Stimulated activated CD8-positive, alpha-beta memory T cell treated with anti-CD3 and anti-CD28 coated beads, Interleukin-7, amount 100 ng/mL, for 48 hours (primary cell): Measurements from ENCODE around the gene CAPN8.
A peak's percentile ranks its signal among the peaks of the same experiment; 100 is the strongest.

Experiments
- DNase-seq, 2 donors: peaks; one replicate each; pipeline ENCODE4 v3.0.0-alpha.2; 2020; ENCODE audit warnings: low read depth in 1 of 2; ENCODE audit errors: extremely low read depth in 1 of 2

CAPN8 gene

DNA sequence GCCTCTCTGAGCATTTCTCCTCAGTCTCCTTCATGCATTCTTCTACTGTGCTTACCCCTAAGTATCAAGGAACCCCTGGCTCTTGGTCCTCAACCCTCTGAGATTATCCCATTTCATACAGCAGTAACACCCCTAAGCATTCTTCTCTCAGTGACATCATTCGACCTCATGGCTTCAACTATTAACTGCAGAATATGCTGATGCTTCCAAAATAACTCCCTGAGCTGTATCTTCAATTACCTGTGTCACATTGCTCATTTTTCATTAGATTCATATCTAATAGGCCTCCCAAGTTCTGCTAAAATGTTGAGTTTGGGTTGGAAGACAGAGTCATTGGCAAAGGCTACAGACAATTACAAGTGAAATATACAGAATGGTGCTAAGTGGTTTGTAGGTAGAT is 7.5 kb downstream of the CAPN8 start:
- DNase-seq: no peak

DNA sequence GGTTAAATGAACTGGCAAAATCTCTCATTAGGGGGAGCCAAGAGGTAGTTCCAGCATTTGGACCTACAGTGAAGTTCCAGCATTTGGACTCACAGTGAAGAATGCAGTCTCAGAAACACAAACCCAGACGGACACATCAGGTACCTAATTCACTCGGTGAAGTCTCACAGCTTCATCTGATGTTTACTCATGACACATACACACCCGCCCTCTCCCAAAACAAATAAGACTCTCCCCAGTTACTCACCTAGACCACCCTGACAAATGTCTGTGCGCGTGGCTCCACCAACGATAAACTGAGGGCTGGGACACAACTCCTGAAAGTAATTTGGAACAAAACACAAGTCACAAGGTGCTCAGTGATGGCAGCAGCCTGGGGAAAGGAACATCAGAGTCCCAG is 11.4 kb downstream of the CAPN8 start:
- no peak for DNase-seq

DNA sequence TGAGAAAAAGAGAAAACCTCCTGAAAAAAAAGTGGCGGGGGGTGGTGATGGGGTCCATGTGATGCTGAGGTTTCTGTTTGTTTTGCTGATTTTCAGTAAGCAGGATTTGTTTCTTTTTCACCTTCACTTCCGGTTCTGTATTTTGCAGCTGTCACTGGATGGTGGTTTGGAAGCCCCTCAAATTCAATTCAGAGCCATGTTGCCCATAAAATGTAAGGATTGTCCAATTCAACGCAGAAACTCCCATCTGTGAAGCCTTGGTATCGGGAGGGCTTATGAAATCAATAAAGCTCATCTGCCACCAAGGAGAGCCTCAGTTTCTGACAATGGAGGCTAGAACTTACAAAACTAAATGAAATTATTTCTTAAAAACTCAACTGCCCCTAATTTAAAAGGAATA is 12.1 kb downstream of the CAPN8 start:
- DNase-seq: no peak

DNA sequence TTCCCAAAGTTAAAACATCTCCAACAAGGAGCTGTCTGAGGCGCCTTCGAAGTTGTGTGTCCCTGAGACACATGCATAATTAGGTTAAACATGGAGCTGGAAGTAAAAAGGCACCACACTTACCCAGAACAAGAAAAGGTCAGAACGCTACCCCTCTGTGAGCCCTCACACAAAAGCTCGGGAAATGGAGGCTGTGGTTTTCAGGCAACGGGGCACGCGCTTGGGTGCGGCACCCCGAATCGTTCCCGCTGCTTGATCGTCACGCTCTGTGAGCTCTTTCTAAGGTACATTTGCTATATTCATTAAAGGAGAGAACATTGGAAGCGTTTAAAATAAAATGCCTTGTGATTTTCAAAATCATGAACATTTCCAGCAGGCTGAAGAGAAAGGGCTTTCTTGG is 12.5 kb downstream of the CAPN8 start:
- no peak for DNase-seq

DNA sequence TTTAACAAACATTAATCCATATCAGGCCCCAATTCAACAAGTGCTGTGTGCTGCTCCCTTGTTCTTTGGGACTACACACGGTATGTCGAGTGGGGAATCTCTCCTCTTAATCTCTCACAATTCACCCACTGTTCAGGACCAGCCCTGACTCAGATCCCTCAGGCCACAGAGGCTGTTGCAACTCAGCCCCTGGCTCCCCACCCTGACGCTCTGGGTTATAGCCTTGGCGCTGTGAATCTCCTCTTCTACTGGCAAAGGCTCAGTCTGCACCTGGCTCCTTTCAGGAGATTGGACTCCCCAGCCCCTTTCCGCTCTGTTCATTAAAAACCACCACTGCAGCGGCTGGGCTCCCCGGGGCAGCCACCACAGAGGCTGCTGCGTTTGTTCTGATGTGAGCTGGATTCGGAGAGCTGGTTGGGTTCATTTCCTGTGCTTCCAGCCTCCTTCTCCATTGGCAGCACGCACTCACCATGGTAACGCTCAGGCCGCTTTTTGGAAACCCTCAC is 13.0 kb downstream of the CAPN8 start:
- DNase-seq: no peak

DNA sequence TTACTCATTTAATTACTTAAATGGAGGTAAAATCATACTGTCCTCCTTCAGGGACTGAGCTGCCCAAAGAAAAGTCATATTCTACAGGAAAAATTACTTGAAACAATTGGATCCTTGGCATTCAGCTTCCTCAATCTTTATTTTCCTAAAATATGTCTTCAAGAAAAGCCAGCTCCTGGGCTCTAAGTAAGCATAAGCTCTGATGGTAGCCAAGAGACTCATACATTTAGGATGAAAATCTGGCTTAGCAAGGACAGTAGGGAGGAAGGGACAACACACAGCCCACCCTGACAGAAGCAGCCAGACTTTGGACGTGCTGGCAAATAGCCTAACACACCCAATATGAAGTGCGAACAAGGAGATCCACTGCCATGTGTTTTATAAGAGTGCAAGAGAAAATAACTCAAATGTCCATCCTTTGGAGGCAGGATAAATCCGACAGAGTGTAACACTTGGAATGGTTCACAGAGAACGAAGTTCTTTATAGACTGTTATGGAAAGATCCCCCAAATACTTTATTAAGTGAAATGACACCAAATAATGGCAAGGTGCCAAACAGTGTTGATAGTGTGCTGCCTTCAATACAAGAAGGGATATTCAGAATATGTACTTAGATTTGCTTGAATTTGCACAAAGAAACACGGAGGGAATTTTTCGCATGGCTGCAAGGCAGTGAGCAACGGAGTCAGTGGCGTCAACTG is 14.1 kb downstream of the CAPN8 start:
- DNase-seq: no peak

DNA sequence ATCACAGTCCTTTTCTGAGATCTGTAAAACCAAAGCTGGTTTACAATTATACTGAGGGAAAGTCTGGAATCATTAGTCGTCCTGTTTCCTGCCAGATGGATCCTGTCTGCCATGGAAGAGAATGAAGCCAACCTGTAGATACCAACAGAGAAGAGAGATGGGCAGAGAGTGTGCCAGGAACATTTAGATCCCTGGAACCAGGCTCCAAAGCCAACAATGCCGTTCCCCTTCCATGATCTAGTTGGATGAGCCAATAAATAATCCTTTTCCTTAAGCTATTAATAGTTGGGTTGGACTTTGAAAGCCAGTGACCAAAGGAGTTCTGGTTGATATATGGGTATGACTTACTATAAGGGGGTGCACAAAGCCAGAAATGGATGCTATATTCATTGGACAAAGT is 15.0 kb downstream of the CAPN8 start:
- DNase-seq: no peak

DNA sequence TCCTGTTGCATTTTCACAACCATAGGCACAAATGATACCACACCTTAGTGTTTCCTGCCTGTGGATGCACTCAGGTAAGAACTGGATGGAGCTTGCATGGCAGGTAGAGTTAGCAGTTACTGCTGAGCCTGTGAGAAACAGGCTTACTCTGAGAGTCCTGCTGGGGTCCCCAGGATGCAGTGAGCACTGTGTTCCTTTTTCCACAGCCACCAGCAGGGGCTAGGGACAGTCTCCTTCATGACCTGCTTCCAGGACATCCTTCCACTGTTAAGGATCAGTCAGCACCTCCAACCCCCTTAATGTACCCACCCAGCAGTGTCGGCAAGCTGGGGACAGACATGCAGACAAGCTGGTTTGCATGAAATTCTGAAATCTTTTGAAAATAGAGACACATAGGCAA is 16.3 kb downstream of the CAPN8 start:
- no peak for DNase-seq

DNA sequence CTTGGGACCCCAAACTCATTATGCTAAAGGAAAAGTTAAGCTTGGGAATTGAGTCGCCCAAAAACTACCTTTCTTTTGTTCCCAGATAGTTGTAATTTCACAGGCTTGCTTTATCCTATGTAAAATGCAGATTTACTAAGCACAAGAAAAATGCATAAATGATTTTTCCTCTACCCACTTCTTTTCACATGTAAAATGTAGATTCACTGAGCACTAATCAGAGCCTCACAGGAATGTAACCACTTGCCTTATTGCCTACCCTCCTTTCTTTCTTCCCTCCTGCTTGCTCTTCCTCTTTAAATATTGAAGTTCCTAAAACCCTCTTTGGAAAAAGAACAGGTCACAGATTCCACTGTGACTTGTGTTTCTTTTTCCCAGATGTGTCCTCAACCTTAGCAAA is 18.3 kb downstream of the CAPN8 start:
- DNase-seq: no peak

DNA sequence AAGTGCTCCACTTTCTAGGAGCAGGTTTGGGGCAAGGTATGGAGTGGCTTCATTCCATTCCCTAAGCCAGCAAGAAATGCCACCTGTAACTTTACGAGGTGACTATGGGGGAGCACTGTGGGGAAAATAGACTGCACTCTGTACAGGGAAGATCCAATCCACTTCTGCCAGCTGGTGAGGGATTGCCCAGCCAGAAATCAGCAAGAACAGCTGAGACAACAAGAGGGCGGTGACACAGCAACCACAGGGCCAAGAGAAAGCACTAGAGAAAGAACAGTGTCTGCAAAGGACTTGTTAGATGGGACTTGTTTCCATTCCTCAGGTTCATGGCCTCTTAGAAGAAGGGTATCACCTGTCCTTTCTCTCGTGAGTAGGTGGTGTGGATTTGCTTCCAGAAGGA is 19.6 kb downstream of the CAPN8 start:
- no peak for DNase-seq

DNA sequence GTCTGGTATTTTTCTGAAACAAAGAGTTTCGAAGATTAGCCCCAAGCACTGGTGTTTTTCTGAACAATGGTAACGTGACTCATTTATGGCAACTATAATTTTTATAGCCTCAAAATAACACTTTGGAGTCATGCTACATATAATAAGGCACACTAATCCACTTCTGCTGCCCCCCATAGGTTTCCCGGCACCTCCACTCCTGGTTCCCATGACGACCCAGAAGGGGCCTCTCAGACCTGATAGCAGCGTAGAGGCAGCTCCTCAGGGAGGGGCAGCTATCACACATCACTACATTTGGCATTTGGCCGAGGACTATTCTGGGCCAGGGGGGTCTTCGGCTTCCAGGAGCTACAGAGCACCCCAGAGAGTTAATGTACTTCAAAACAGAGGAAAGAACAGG is 23.3 kb downstream of the CAPN8 start:
- DNase-seq: no peak

DNA sequence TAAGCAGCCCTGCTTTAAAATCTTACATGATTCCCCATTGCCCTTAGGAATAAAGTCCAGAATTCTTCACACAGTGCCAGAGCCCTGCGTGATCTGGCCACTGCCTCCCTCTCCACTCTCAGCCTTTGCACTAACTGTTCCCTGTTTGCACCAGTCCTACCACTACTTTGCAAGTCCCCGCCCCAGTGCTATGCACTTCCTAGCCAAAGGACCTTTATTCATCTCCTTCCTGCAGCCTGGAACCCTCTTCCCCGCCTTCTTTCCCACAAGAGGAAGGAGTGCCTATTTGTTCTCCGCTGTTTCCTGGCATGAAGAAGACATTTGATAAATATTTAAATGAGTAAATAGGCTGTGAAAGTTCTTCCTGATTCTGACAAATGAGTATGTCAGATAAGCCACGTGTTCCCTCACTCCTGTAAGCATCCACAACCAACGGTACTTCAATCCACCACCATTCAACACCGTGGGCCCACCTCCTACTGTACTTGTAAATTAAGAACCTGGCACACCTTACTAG is 23.9 kb downstream of the CAPN8 start:
- DNase-seq: no peak

DNA sequence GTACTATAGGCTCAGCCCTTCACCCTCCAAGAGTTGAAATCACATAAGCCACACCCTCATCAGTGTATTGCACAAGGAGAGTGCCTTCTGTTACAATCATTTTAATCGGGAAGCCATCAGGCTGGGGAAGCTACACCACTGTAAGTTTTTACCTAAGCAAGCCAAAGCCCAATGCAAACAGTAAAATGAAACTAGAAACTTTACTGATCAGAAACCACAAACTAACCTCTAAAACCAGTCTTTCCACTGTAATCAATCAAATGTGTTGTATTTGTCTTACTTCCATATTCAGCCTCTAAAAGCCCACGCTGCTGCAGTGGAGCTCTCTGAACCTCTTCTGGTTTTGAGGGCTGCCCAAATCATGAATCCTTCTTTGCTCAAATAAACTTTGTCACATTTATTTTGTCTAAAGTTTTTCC is 26.2 kb downstream of the CAPN8 start:
- DNase-seq: no peak

DNA sequence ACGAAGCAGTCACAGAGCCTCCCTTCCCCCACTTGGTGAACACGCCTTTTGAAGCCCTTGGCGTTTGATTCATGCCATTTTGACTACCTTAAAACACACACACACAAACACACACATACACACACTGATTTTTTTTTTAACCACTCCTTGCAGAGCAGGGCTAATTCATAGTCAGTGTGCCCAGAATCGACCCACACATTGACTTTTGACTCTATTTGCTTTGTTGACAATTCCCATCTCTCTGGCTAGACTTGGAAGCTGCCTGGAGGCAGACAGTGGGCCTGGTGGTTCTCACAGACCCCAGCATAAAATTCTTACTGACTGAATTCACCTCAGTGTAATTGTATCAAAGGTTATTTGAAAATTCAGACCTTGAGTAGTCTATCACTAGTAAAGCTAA is 30.3 kb downstream of the CAPN8 start:
- no peak for DNase-seq

DNA sequence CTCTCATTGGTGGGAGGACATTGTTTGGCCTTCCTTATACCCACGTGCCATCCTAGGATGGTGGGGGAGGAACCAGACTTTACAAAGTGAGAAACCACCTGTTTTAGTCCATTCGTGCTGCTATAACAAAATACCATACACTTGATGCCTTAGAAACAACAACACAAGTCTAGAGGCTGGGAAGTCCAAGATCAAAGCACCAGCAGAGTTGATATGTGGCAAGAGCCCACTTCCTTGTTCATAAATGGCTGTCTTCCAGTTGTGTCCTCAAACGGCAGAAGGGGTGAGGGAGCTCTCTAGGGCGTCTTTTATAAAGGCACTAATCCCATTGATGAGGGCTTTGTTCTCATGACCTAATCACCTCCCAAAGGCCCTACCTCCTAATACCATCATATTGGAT is 31.1 kb downstream of the CAPN8 start:
- DNase-seq: no peak

DNA sequence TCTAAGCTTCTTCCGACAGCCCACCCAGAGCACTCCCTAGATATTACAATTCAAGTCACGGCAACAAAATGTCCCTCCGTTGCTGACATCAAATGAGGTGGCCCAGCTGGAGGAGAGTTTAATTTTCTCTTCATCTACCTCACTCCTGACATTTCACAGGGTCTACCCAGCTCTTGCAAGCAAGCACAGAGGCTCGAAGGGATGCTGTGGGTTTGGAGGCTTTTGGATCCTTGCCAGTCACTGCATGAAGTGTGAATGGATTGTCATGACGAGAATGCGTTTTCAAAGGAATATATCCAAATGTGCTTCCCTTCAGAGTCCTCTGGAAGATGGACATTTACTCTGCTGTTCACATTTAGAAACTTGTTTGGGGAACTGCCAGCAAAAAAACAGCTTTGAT is 33.5 kb downstream of the CAPN8 start:
- DNase-seq: no peak

DNA sequence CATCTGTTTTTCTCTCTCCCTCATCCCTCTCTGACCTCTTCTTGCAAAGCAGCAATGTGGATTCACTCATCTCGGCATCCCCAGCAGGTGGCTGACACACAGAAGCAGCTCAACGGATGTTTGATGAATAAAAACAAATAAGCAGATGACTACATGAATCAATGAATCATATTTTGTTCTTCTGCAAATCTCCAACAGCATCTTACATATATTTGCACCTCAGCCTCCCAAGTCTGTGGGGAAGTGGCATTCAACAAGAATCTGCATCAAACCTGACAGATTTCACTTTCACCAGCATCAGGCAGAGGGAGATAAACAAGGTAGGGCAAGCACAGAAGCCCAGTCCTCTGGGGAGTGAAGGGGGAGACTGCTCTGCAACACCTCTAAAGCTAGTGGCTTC is 34.0 kb downstream of the CAPN8 start:
- DNase-seq: no peak

DNA sequence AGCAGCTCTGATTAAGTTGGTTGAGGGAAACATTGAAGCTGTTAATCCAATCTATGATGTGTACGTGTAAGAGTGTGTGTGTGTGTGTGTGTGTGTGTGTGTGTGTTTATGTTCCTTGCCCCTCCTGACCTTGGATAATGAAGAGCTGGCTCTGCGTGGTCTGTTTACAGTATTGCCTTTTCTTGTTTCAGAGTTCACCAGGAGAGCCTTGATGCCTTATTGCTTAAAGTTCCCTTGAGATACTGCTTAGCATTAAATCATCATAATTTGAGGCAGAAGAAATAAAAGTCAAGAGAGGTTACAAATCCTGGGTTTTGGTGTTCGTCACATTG is 36.4 kb downstream of the CAPN8 start:
- no peak for DNase-seq

DNA sequence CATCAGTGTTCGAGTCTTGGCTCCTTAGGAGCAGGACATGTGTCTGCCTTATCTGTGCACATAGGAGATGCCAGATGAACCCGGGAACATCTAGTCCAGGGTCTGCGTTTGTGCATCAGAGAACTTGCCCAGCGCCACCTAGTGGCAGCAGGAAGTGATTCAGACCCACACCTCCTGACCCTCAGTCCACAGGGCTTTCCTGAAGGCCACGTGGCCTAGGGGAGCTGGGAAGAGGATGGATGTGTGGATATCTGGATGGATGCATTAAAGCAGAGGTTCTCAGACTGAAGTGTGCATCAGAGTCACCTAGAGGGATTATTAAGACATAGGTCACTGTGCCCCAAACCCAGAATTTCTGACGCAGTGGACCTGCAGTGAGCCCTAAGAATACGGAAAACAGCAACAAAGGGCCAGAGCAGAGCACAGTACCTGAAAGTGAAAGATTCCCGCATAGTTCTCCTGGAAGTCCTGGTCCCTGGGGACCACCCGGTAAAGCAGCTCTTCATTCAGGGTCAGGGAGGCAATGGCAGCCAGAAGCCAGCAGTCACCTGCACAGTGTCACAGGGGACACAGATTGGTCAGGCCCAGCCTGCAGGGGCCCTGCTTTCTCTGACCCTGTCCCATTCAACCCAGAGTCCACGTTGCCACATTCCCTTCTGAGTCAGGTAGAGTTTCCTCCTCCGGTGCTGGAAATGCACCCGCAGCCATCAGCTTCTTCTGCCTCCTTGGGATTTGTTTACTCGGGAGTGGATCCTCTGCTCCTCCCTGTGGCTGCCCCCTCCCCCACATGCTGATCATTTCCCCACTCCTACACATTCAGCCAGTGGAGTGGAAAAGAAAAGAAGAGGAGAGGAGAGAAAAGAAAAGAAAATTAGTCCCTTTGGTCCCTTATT is 37.0 kb downstream of the CAPN8 start:
- DNase-seq: peak; percentile 9 to 23

DNA sequence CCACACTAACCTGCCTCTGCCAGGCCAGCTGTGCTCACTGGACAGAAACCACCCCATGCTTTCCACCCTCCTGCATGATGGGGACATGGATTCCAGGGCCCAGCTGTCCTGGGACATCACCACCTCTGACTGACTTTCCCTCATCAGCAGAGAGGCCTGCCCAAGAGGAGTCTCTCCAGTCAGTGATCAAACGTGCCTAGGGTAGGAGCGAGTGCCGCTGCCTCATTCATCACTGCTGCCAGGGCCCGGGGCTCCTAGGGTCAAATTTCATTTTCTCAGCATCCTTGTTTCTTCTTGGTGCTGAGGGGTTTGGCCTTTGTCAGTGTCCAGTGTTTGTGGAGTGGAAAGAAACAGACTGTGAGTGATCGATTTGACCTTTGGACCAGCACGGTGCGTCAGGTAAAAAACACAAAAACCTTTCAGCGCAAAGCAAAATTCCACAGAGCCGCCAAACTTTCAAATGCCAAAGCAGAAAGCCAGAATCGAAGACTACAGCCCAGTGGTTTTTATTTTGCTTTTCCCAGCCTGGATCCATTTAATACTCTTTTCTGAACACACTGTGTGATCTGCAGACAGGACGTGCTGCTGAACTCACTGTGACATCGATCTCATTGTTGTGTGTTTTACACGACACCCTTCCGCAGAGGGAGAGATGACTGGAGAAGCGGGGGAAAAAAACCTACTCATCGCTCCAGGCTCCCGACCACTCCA is 43.2 kb downstream of the CAPN8 start:
- DNase-seq: no peak

DNA sequence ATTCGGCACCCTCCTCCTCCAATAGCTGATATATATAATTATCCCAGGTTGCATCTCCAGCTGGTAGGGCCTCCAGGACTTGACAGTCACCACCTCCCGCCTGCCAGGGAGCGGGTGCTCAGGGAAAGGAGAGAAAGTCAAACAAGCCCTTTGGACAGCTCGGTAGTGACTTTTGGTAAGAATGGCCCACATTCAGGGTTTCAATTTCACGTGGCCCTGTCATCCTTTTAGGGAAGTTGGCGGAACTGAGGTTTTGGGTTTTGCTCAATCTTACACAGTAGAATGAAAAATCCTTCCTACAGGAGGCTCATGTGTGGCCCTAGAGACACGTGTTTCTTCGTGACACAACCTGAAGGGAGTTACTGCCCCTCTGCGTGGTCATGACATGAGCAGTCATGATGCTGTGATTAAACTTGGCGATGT is 44.2 kb downstream of the CAPN8 start:
- DNase-seq: no peak
